ENCODE measurements around the gene TRIM38. TPM values are rescaled to one million over a fixed set of nuclear protein-coding genes. Genes with fewer than 3 reads are reported as not detected.
"Not testable (repeated sequence)": the region's sequence is repeated elsewhere in the genome, so short reads cannot be mapped to it uniquely, and the experiment has no call there.

Gene TRIM38
- total RNA-seq, 1 experiment from 2014 or later = 5.0 TPM

- peak; percentile 25 for DNase-seq (ENCODE audit: low read depth)
These were observed 19.9 kb upstream of the TRIM38 start for GRCh38 chr6:25942561-25943147.

- no peak for DNase-seq (ENCODE audit: low read depth)
These were observed 18.7 kb upstream of the TRIM38 start for GRCh38 chr6:25943887-25944286.

- DNase-seq (ENCODE audit: low read depth) = no peak
These were observed 17.7 kb upstream of the TRIM38 start for GRCh38 chr6:25944688-25945574.

DNA sequence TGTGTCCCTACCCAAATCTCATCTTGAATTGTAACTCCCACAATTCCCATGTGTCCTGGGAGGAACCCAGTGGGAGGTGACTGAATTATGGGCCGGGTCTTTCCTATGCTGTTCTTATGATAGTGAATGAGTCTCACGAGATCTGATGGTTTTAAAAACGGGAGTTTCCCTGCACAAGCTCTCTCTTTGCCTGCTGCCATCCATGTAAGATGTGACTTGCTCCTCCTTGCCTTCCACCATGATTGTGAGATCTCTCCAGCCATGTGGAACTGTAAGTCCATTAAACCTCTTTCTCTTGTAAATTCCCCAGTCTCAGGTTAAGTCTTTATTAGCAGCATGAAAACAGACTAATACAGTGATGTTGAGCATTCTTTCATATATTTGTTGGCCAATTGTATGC lies 16.9 kb upstream of the TRIM38 start:
- DNase-seq (ENCODE audit: low read depth) = not testable (repeated sequence)

GRCh38 chr6:25946631-25947030 lies 16.0 kb upstream of the TRIM38 start:
- DNase-seq (ENCODE audit: low read depth) = no peak

DNA sequence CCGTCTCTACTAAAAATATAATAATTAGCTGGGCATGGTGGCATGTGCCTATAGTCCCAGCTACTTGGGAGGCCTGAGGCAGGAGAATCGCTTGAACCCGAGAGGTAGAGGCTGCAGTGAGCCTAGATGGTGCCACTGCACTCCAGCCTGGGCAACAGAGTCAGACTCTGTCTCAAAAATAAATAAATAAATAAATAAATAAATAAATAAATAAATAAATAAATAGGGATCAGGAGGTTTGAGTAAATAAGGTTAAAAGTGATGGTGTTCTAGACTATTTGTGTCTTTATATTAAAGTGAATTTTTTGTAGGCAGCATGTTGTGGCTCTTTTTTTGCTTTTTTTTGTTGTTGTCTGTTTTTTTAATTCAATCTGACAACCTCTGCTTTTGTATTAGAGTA lies 15.1 kb upstream of the TRIM38 start:
- DNase-seq (ENCODE audit: low read depth) = not testable (repeated sequence)

GRCh38 chr6:25949695-25950094 lies 12.9 kb upstream of the TRIM38 start:
- no peak for DNase-seq (ENCODE audit: low read depth)

DNA sequence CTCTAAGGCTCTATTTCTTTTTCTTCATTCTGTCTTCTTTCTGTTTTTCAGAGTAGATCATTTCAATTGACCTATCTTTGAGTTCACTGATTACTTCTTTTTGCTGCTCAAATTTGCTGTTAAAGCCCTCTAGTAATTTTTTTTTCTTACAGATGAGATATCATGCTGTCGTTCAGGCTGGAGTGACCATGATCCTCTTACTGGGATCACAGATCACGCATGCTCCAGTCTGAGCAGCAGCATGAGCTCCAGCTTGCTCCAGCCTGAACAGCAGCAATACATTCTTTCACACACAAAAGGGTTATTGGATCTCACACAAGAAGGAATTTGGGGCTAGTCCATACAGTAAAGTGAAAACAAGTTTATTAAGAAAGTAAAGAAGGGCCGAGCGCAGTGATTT lies 12.3 kb upstream of the TRIM38 start:
- no peak for DNase-seq (ENCODE audit: low read depth)

DNA sequence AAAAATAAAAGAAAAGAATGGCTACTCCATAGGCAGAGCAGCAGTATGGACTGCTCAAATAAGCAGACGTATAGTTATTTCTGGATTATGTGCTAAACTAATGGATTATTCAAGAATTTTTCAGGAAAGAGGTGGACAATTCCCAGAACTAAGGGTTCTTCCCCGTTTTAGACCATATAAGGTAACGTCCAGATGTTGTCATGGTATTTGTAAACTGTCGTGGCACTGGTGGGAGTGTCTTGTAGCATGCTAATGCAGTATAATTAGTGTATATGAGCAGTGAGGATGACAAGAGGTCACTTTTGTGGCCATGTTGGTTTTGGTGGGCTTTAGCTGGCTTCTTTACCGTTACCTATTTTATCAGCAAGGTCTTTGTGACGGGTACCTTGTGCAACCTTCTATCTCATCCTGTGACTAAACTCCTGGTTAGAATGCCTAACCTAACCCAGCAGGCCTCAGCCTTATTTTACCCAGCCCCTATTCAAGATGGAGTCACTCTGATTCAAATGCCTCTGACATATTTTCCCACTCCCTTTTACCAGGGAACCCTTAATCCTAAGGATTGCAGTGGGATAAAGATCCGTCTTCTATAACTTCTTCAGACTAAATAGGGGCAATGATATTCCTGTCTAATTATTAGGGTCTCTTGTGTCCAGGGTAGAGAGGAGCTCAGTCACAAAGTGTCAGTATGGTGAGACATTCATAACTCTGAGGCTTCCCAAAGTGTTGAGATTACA lies 11.1 kb upstream of the TRIM38 start:
- DNase-seq (ENCODE audit: low read depth) = no peak

GRCh38 chr6:25952535-25952934 lies 10.1 kb upstream of the TRIM38 start:
- no peak for DNase-seq (ENCODE audit: low read depth)

DNA sequence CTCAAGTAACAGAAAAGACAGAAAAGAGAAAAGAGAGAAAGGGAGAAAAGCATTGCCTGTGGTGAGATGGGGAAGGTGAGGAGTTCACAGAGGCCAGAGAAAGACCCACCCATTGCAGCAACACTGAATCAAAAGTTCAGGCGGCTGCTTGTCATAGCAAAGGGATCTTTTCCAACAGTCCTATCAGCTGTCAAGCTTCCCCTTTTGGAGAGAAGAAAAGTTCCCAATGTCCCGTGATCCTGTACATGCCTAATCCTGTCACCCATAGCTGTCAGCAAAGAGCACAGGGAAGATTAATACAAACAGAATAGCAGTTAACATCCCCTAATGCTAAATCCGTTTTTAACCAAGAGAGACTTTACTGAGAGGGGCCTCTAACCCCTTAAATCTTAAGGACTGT lies 8.9 kb upstream of the TRIM38 start:
- DNase-seq (ENCODE audit: low read depth) = no peak

- no peak for DNase-seq (ENCODE audit: low read depth)
These were observed 7.8 kb upstream of the TRIM38 start for GRCh38 chr6:25954756-25955155.

GRCh38 chr6:25956226-25956625 lies 6.4 kb upstream of the TRIM38 start:
- DNase-seq (ENCODE audit: low read depth) = no peak

DNA sequence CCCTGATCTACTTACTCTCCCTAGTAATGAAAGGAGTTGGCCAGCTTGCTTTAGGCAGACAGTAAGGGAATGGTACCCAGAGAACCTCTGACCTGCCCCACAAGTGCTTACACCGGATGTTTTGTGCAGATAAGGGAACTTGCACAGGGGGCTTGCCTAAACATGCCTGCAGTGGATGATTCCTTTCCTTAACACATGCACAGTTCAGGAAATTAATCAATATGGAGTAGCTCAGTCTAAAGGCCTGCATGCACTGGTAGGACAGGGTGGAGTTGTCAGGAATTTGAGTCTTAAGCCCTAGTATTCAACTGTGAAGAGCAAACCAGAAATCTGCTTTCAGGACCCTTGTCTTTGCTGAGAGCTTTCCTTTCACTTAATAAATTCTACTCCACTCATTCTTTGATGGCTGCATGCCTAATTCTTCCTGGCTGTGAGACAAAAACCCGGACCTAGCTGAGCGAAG lies 3.9 kb upstream of the TRIM38 start:
- no peak for DNase-seq (ENCODE audit: low read depth)

- DNase-seq (ENCODE audit: low read depth) = no peak
These were observed 2.6 kb upstream of the TRIM38 start for GRCh38 chr6:25959890-25960536.

DNA sequence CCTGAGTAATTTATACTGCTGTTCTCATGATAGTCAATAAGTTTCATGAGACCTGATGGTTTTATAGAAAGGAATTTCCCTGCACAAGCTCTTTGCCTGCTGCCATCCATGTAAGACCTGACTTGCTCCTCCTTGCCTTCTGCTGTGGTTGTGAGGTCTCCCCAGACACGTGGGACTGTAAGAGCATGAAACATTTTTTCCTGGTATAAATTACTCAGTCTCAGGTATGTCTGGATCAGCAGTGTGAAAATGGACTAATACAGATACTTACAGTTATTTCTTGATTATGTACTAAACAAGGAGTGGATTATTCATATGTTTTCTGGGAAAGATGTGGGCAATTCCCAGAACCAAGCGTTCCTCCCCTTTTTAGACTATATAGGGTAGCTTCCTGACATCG lies 1.9 kb upstream of the TRIM38 start:
- DNase-seq (ENCODE audit: low read depth) = no peak

- no peak for DNase-seq (ENCODE audit: low read depth)
These were observed 918 bp upstream of the TRIM38 start for GRCh38 chr6:25961619-25962148.

DNA sequence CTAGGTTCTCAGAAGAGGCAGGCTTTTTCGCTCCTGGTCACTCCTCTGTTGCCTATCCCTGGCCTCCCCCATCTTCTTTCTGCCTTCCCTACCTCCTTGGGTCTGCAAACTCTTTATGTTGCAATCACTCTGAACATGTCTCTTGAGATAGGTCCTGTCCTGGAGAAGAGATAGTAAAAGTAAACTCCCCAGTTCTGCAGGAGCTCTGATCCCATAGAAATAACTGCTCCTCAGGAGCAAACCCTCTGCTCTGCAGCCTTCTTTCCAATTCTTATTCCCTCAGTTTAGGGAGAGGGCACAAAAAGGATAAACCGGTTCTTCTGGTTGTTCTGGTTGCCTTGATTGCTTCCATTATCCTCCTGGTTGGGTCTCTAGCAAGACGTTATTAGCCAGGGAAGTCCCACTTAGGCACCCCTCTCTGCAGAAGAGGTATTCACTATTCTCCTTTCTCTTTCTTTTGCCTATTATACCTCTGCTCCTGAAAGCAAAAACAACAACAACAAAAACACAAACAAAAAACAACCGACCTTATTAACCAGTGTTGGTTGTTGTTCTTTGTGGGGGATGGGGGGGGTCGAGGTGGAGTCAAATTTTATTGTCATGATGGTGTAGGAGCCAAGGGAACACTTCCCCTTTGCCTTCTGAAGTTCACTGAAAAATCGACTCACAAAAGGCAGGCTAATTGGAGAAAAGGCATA lies 973 bp downstream of the TRIM38 start:
- no peak for DNase-seq (ENCODE audit: low read depth)

DNA sequence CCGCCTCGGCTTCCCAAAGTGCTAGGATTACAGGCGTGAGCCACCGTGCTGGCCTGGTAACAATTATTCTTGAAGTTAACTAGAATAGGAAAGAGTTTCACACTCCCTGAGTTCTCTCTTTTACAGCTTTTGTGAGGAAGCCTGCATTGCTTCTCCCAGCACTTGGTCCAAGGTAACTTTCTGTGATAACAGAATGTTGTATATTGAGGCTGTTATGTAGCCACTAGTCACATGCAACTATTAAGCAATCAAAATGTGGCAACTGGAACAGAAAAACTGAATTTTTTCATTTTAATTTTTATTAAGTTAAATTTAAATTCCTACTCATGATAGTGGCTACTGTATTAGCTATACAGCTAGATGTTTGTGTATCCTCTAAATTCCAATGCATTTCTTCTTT lies 2.5 kb downstream of the TRIM38 start:
- DNase-seq (ENCODE audit: low read depth) = no peak

GRCh38 chr6:25966711-25967110 lies 4.1 kb downstream of the TRIM38 start:
- DNase-seq (ENCODE audit: low read depth) = no peak

GRCh38 chr6:25968769-25969168 lies 6.2 kb downstream of the TRIM38 start:
- no peak for DNase-seq (ENCODE audit: low read depth)
